Adrenal gland (tissue), 12 donors: ENCODE results near the gene USP6NL. TPM values are rescaled to one million over a fixed set of nuclear protein-coding genes. Genes with fewer than 3 reads are reported as not detected.
A peak's percentile ranks its signal among the peaks of the same experiment; 100 is the strongest.

Source experiments
- DNase-seq, 7 donors: peaks; one replicate each; pipeline ENCODE4 v3.0.0-alpha.2; 2019 to 2020
- H3K27ac ChIP-seq, 5 donors: fragments of 200-600 bp; sonication (generic) in 4 of 5; 1 replicate in 3 of 5; 2 replicates in 2 of 5; pipeline versions ENCODE4 v1.5.1 to v1.8.0; 2016 to 2020; ENCODE audit warnings: mild to moderate bottlenecking in 1 of 5
- H3K27me3 ChIP-seq: fragments of 200-600 bp; 2 replicates; pipeline ENCODE4 v1.8.0; 2021
- H3K36me3 ChIP-seq, 2 donors: fragments of 200-600 bp; replicated peaks in 1 of 2; 1 replicate in 1 of 2; 2 replicates in 1 of 2; pipeline versions ENCODE4 v1.5.1 to v1.8.0; 2018 to 2022
- H3K4me1 ChIP-seq, 2 donors: fragments of 200-600 bp; replicated peaks in 1 of 2; 1 replicate in 1 of 2; 2 replicates in 1 of 2; pipeline versions ENCODE4 v1.5.1 to v1.8.0; 2018 to 2021
- H3K4me3 ChIP-seq, 4 donors: fragments of 200-600 bp; sonication (generic) in 3 of 4; one replicate each; pipeline ENCODE4 v1.5.1; 2016 to 2018
- H3K9me3 ChIP-seq, 3 donors: fragments of 200-600 bp; sonication (generic) in 1 of 3; replicated peaks in 1 of 3; 1 replicate in 2 of 3; 2 replicates in 1 of 3; pipeline versions ENCODE4 v1.5.1 to v1.8.0; 2016 to 2021
- CTCF ChIP-seq, 6 experiments: fragments of 450-650 bp in 4 of 6; fragments of 200-600 bp in 2 of 6; sonication (generic) in 1 of 6; IDR thresholded peaks; 1 replicate in 5 of 6; 2 replicates in 1 of 6; pipeline versions ENCODE4 v1.5.1 to v1.8.0; 2016 to 2021; ENCODE audit warnings: antibody characterized with exemption in 6 of 6, mild to moderate bottlenecking in 2 of 6, moderate library complexity in 1 of 6
- POLR2A ChIP-seq, 2 donors: fragments of 450-650 bp; IDR thresholded peaks; one replicate each; pipeline ENCODE4 v1.6.1; 2017; ENCODE audit warnings: antibody characterized with exemption in 2 of 2, mild to moderate bottlenecking in 2 of 2, moderate library complexity in 1 of 2
- WGBS, 4 donors: extraction: QIAGEN DNeasy Blood & Tissue Kit in 2 of 4; methylation state at CpG; one replicate each; pipeline versions ENCODE4 v1.1.5 to v1.1.7; 2013 to 2017; 5-methylcytosine and 5-hydroxymethylcytosine counted together
- intact Hi-C, 2 donors: fragments of 100-400 bp; cut with DNase I; formaldehyde crosslinking; loops; one replicate each; pipeline versions ENCODE4 v1.14.1 to v1.15.0; 2022 to 2023
- polyA plus RNA-seq, 3 donors: library from polyadenylated mRNA; stranded (reverse); fragments of 200-250 nt in 2 of 3; fragments of 350-450 nt in 1 of 3; fragmentation: Illumina TruSeq in 1 of 3; extraction: RNeasy Lipid Tissue Mini Kit (QIAGEN cat#74804) in 1 of 3; gene quantifications; one replicate each; pipeline ENCODE4 v1.2.3, GENCODE V29; 2013 to 2014
- total RNA-seq, 9 donors: library from RNA; depleted of rRNA in 4 of 9; stranded (reverse); fragments of >200 nt in 4 of 9; fragments of 120-200 nt in 1 of 9; fragmentation: NEBNext Ultra II Directional in 1 of 9; extraction: Animal tissue kit (Norgen Biotek cat#: 25700) in 1 of 9; gene quantifications; one replicate each; pipeline versions ENCODE4 v1.1.0 to v1.2.4, GENCODE V29; 2013 to 2023
- donor health status: healthy with polysubstance abuse.
- donor health status: Bipolar disorder and iron deficiency.
- donor health status: DM: yes; HTN: yes; CAD: no.
- donor health status: DM: no; HTN: no; CAD: no.
- donor health status: DM: no; HTN: no; CAD: no.
- donor health status: DM: yes; HTN: yes; CAD: no.

USP6NL gene
- total and polyA plus RNA-seq, 12 donors: 3.5 to 35.1 (median 19.8) TPM

GRCh38 chr10:11610166-11610825 lies 1.2 kb downstream of the USP6NL start:
- TF ChIP-seq POLR2A (IDR thresholded peaks at IDR 0.05) (no peak), CTCF (IDR thresholded peaks at IDR 0.05) (no peak)
- H3K27ac ChIP-seq: peak overlapping the region; percentile 62 to 98 (median 90)

GRCh38 chr10:11609492-11610093 lies 1.9 kb downstream of the USP6NL start:
- no peak for TF ChIP-seq CTCF (IDR thresholded peaks at IDR 0.05)
- no peak for TF ChIP-seq POLR2A (IDR thresholded peaks at IDR 0.05)
- intact Hi-C loops: loop anchor here in 1 of 2 donors (5.0 to 10.0 kb wide), 3 partner anchors 75 to 115 kb away; no protein-coding TSS in a partner anchor
- no peaks in the 10 kb centered on the region for H3K36me3 ChIP-seq
- H3K27ac ChIP-seq: no peak overlapping the region
- peaks cover 5 to 25% of the 10 kb centered on the region in 2 donors for H3K4me1 ChIP-seq
- 80 to 88% (median 83%) methylated on average over 3 of the region's 3 CpGs for WGBS, 4 donors
- no peaks in the 10 kb centered on the region for H3K9me3 ChIP-seq
- H3K27me3 ChIP-seq: no peaks in the 10 kb centered on the region
- H3K4me3 ChIP-seq: no peak overlapping the region
- DNase-seq: no peak

More at GRCh38 chr10:11610166-11610825, 1.2 kb downstream of the USP6NL start:
- H3K27me3 ChIP-seq: no peaks in the 10 kb centered on the region
- H3K9me3 ChIP-seq: no peaks in the 10 kb centered on the region
- no peak for DNase-seq
- intact Hi-C loops: loop anchor here in 1 of 2 donors (5.0 to 10.0 kb wide), 2 partner anchors 77 to 115 kb away; no protein-coding TSS in a partner anchor
- peaks cover 5 to 18% of the 10 kb centered on the region in 2 donors for H3K4me1 ChIP-seq
- H3K4me3 ChIP-seq: peak overlapping the region; percentile 64 to 100 (median 86)
- no peaks in the 10 kb centered on the region for H3K36me3 ChIP-seq
- 7 to 9% (median 8%) methylated on average over 9 of the region's 9 CpGs for WGBS, 4 donors

GRCh38 chr10:11609052-11609451 lies 2.4 kb downstream of the USP6NL start:
- Histone ChIP-seq H3K36me3 (no peaks in the 10 kb centered on the region), H3K27me3 (no peaks in the 10 kb centered on the region), H3K4me3 (no peak overlapping the region), H3K9me3 (no peaks in the 10 kb centered on the region), H3K27ac (no peak overlapping the region), H3K4me1 (peaks cover 7 to 28% of the 10 kb centered on the region in 2 donors)
- WGBS, 4 donors: 75 to 84% (median 81%) methylated on average over 7 of the region's 7 CpGs
- intact Hi-C loops: loop anchor here in 1 of 2 donors (10.0 kb wide), 1 partner anchor 74 kb away; no protein-coding TSS in a partner anchor
- no peak for TF ChIP-seq POLR2A (IDR thresholded peaks at IDR 0.05)
- TF ChIP-seq CTCF (IDR thresholded peaks at IDR 0.05): no peak
- DNase-seq: peak in 1 of 7 donors; percentile 16

GRCh38 chr10:11608159-11609013 lies 3.1 kb downstream of the USP6NL start:
- Histone ChIP-seq H3K4me1 (peaks cover 11 to 34% of the 10 kb centered on the region in 2 donors), H3K9me3 (no peaks in the 10 kb centered on the region), H3K27me3 (no peaks in the 10 kb centered on the region), H3K27ac (no peak overlapping the region), H3K36me3 (no peaks in the 10 kb centered on the region), H3K4me3 (no peak overlapping the region)
- intact Hi-C loops: loop anchor here in 1 of 2 donors (10.0 kb wide), 1 partner anchor 74 kb away; no protein-coding TSS in a partner anchor
- WGBS, 4 donors: 87 to 91% (median 89%) methylated on average over 10 of the region's 10 CpGs
- DNase-seq: no peak
- no peak for TF ChIP-seq POLR2A (IDR thresholded peaks at IDR 0.05)
- no peak for TF ChIP-seq CTCF (IDR thresholded peaks at IDR 0.05)
